Retinal pigment epithelial cell (primary cell): ENCODE results near the gene LTBP3.

Experiments
- DNase-seq: peaks from one replicate; pipeline ENCODE4 v3.0.0-alpha.2; 2010; ENCODE audit warnings: low read depth
- H3K4me3 ChIP-seq: 2 replicates; pipeline ENCODE4 v1.5.1; 2011; ENCODE audit warnings: mild to moderate bottlenecking, low read length, control low read depth, moderate library complexity
- CTCF ChIP-seq: conservative IDR thresholded peaks from 2 replicates; pipeline ENCODE4 v1.5.1; 2011; ENCODE audit warnings: low read depth, low read length, control low read depth, inconsistent platforms

Gene LTBP3

GRCh38 chr11:65497141-65498041 lies 60.8 kb downstream of the LTBP3 start:
- H3K4me3 ChIP-seq, result peak overlapping the region; percentile 99
- no peak for TF ChIP-seq CTCF
- peak; percentile 93 for DNase-seq

GRCh38 chr11:65496304-65497140 lies 61.6 kb downstream of the LTBP3 start:
- DNase-seq, result no peak
- peak overlapping the region; percentile 17 for H3K4me3 ChIP-seq

GRCh38 chr11:65493367-65494176 lies 64.6 kb downstream of the LTBP3 start:
- no peak for TF ChIP-seq CTCF
- peak; percentile 99 for DNase-seq
- H3K4me3 ChIP-seq, result no peak overlapping the region

More at GRCh38 chr11:65496304-65497140, 61.6 kb downstream of the LTBP3 start:
- TF ChIP-seq CTCF, result no peak

- DNase-seq, result no peak
- TF ChIP-seq CTCF, result no peak
- no peak overlapping the region for H3K4me3 ChIP-seq
Observed at GRCh38 chr11:65492637-65493366, 65.4 kb downstream of the LTBP3 start.

GRCh38 chr11:65492387-65492636 lies 65.8 kb downstream of the LTBP3 start:
- DNase-seq, result no peak
- TF ChIP-seq CTCF, result no peak
- H3K4me3 ChIP-seq, result no peak overlapping the region

GRCh38 chr11:65491614-65492386 lies 66.4 kb downstream of the LTBP3 start:
- H3K4me3 ChIP-seq, result no peak overlapping the region
- TF ChIP-seq CTCF, result no peak
- DNase-seq, result peak; percentile 87
